H1 (cell line): Measurements from ENCODE around the gene RAB31. TPM values are rescaled to one million over a fixed set of nuclear protein-coding genes. Genes with fewer than 3 reads are reported as not detected.

Experiments
- CTCF ChIA-PET: fragments of 300-600 bp; sonication (Branson Sonifier 250); formaldehyde crosslinking; loops from one replicate; lab custom pipeline; 2021; ENCODE audit not compliant: partially characterized antibody; lab: Charles Lee
- POLR2A ChIA-PET: fragments of 300-600 bp; sonication (Branson Sonifier 250); formaldehyde crosslinking; loops from one replicate; lab custom pipeline; 2021; ENCODE audit warnings: inconsistent platforms; ENCODE audit not compliant: partially characterized antibody; lab: Charles Lee
- DNase-seq, 2 experiments: peaks; one replicate each; pipeline versions ENCODE4 v3.0.0 to v3.0.0-alpha.2; 2010 to 2022; ENCODE audit warnings: low spot score in 2 of 2, low read depth in 1 of 2, mixed read lengths in 1 of 2
- FAIRE-seq: peaks from 2 replicates; lab custom pipeline; 2011; peaks lifted over from hg19 to GRCh38; lab: Jason Lieb, UNC
- H2AFZ ChIP-seq: 2 replicates; pipeline ENCODE4 v1.8.1; 2012; ENCODE audit warnings: low read length, inconsistent platforms
- H2AK5ac ChIP-seq: 2 replicates; pipeline ENCODE4 v1.6.1; 2013; ENCODE audit warnings: low read depth, low read length
- H2BK120ac ChIP-seq: replicated peaks from 2 replicates; pipeline ENCODE3; 2013; ENCODE audit warnings: low read depth, low read length, inconsistent platforms
- H2BK12ac ChIP-seq: 2 replicates; pipeline ENCODE4 v1.6.1; 2013; ENCODE audit warnings: low read depth, low read length
- H2BK15ac ChIP-seq: 2 replicates; pipeline ENCODE4 v1.6.1; 2013; ENCODE audit warnings: low read length
- H2BK20ac ChIP-seq: 2 replicates; pipeline ENCODE4 v1.6.1; 2013; ENCODE audit warnings: low read length
- H2BK5ac ChIP-seq: 2 replicates; pipeline ENCODE4 v1.6.1; 2013; ENCODE audit warnings: low read depth, low read length
- H3K14ac ChIP-seq: 2 replicates; pipeline ENCODE4 v1.6.1; 2013; ENCODE audit warnings: inconsistent platforms; ENCODE audit not compliant: insufficient read length
- H3K18ac ChIP-seq: 2 replicates; pipeline ENCODE4 v1.6.1; 2013; ENCODE audit warnings: low read length; ENCODE audit errors: extremely low read depth
- H3K23ac ChIP-seq: 2 replicates; pipeline ENCODE4 v1.6.1; 2013; ENCODE audit warnings: inconsistent platforms; ENCODE audit not compliant: insufficient read length
- H3K23me2 ChIP-seq: 2 replicates; pipeline ENCODE4 v1.6.1; 2013; ENCODE audit warnings: low read depth, low read length
- H3K27ac ChIP-seq: 2 replicates; pipeline ENCODE4 v1.6.1; 2011; ENCODE audit warnings: low read depth, low read length, inconsistent platforms
- H3K27me3 ChIP-seq, 4 experiments: replicated peaks in 1 of 4; 1 replicate in 1 of 4; 2 replicates in 3 of 4; pipeline versions ENCODE4 v1.6.1 to v1.8.1; 2011 to 2013; ENCODE audit warnings: low read length in 3 of 4, mild to moderate bottlenecking in 3 of 4, inconsistent platforms in 2 of 4, mixed read lengths in 2 of 4, moderate library complexity in 1 of 4; ENCODE audit not compliant: control insufficient read depth in 3 of 4, insufficient read depth in 3 of 4; ENCODE audit errors: extremely low read depth in 1 of 4
- H3K36me3 ChIP-seq, 4 experiments: 2 replicates each; pipeline versions ENCODE4 v1.6.1 to v1.8.1; 2011 to 2013; ENCODE audit warnings: mild to moderate bottlenecking in 4 of 4, low read length in 3 of 4, moderate library complexity in 2 of 4, control low read depth in 1 of 4, inconsistent platforms in 1 of 4; ENCODE audit not compliant: insufficient read depth in 4 of 4, control insufficient read depth in 2 of 4
- H3K4ac ChIP-seq: replicated peaks from 2 replicates; pipeline ENCODE3; 2013; ENCODE audit warnings: low read length, low read depth, mixed read lengths, inconsistent platforms; ENCODE audit not compliant: insufficient read length
- H3K4me1 ChIP-seq, 4 experiments: replicated peaks in 1 of 4; 1 replicate in 1 of 4; 2 replicates in 3 of 4; pipeline versions ENCODE4 v1.6.1 to v1.8.1; 2011 to 2013; ENCODE audit warnings: low read length in 3 of 4, inconsistent platforms in 2 of 4, mixed read lengths in 1 of 4; ENCODE audit not compliant: insufficient read depth in 4 of 4, control insufficient read depth in 3 of 4
- H3K4me2 ChIP-seq, 2 experiments: 2 replicates each; pipeline versions ENCODE4 v1.6.1 to v1.8.1; 2011 to 2013; ENCODE audit warnings: low read depth in 2 of 2, low read length in 2 of 2, control low read depth in 1 of 2, inconsistent platforms in 1 of 2, mild to moderate bottlenecking in 1 of 2; ENCODE audit not compliant: insufficient read depth in 1 of 2
- H3K4me3 ChIP-seq, 4 experiments: fragments of 200-600, 300-600 bp in 1 of 4; sonication (generic), shearing (Covaris generic), sonication (Bioruptor Twin) in 1 of 4; 2 replicates each; pipeline versions ENCODE4 v1.5.1 to v1.8.1; 2011 to 2016; ENCODE audit warnings: low read length in 4 of 4, low read depth in 3 of 4, control low read depth in 2 of 4, inconsistent platforms in 2 of 4, mild to moderate bottlenecking in 2 of 4, mixed read lengths in 1 of 4, moderate library complexity in 1 of 4; ENCODE audit not compliant: insufficient read depth in 2 of 4; ENCODE audit errors: extremely low read depth in 1 of 4
- H3K56ac ChIP-seq: replicated peaks from 2 replicates; pipeline ENCODE3; 2013; ENCODE audit warnings: low read depth, mild to moderate bottlenecking, mixed read lengths, low read length, inconsistent platforms; ENCODE audit not compliant: insufficient read length
- H3K79me1 ChIP-seq: 2 replicates; pipeline ENCODE4 v1.6.1; 2013; ENCODE audit warnings: low read depth, low read length, control low read depth
- H3K79me2 ChIP-seq, 2 experiments: 2 replicates each; pipeline versions ENCODE4 v1.6.1 to v1.8.1; 2012 to 2013; ENCODE audit warnings: low read length in 2 of 2, mild to moderate bottlenecking in 2 of 2, inconsistent platforms in 1 of 2; ENCODE audit not compliant: insufficient read depth in 2 of 2, control insufficient read depth in 1 of 2
- H3K9ac ChIP-seq, 4 experiments: replicated peaks in 1 of 4; 1 replicate in 1 of 4; 2 replicates in 3 of 4; pipeline versions ENCODE4 v1.6.1 to v1.8.1; 2011 to 2013; ENCODE audit warnings: low read depth in 3 of 4, low read length in 3 of 4, control low read depth in 2 of 4, mild to moderate bottlenecking in 2 of 4, moderate library complexity in 2 of 4, inconsistent platforms in 1 of 4; ENCODE audit errors: extremely low read depth in 1 of 4
- H3K9me3 ChIP-seq, 2 experiments: 2 replicates each; pipeline versions ENCODE4 v1.6.1 to v1.8.1; 2012 to 2013; ENCODE audit warnings: mild to moderate bottlenecking in 2 of 2, moderate library complexity in 2 of 2, control low read depth in 1 of 2, inconsistent platforms in 1 of 2, low read depth in 1 of 2, low read length in 1 of 2, mixed read lengths in 1 of 2; ENCODE audit not compliant: insufficient read depth in 2 of 2
- H4K20me1 ChIP-seq, 2 experiments: replicated peaks in 1 of 2; 2 replicates each; pipeline versions ENCODE3 to v1.8.1; 2011 to 2013; ENCODE audit warnings: inconsistent platforms in 2 of 2, low read length in 2 of 2, mild to moderate bottlenecking in 1 of 2; ENCODE audit not compliant: insufficient read depth in 2 of 2, control insufficient read depth in 1 of 2
- H4K5ac ChIP-seq: 2 replicates; pipeline ENCODE4 v1.6.1; 2013; ENCODE audit warnings: low read length, low read depth, mixed read lengths, inconsistent platforms; ENCODE audit not compliant: insufficient read length
- H4K8ac ChIP-seq: 2 replicates; pipeline ENCODE4 v1.8.0; 2013; ENCODE audit warnings: mild to moderate bottlenecking, moderate library complexity, low read length, inconsistent platforms; ENCODE audit not compliant: insufficient read depth; ENCODE audit errors: extremely low read depth
- H4K91ac ChIP-seq: replicated peaks from 2 replicates; pipeline ENCODE3; 2013; ENCODE audit warnings: low read length, mixed read lengths, inconsistent platforms; ENCODE audit not compliant: insufficient read length
- BRCA1 ChIP-seq: IDR thresholded peaks from 2 replicates; pipeline ENCODE4 v1.6.1; 2012; ENCODE audit warnings: low read depth, low read length, improper control_type of control experiment
- CEBPB ChIP-seq: IDR thresholded peaks from 2 replicates; pipeline ENCODE4 v1.6.1; 2012; ENCODE audit warnings: low read depth, low read length
- CHD2 ChIP-seq: IDR thresholded peaks from 2 replicates; pipeline ENCODE4 v1.6.1; 2012; ENCODE audit warnings: low read length, improper control_type of control experiment
- CREB1 ChIP-seq: IDR thresholded peaks from 2 replicates; pipeline ENCODE4 v1.6.1; 2012; ENCODE audit warnings: inconsistent platforms
- FOSL1 ChIP-seq: IDR thresholded peaks from 2 replicates; pipeline ENCODE4 v1.6.1; 2011; ENCODE audit warnings: mild to moderate bottlenecking, low read depth, low read length, moderate library complexity; ENCODE audit not compliant: insufficient read depth
- KDM1A ChIP-seq: fragments of 200-600, 300-600 bp; sonication (generic); IDR thresholded peaks from 2 replicates; pipeline ENCODE4 v1.7.1; 2016; ENCODE audit warnings: mild to moderate bottlenecking, low read length, borderline replicate concordance
- PHF8 ChIP-seq: fragments of 200-600 bp; sonication (generic); conservative IDR thresholded peaks from 2 replicates; pipeline ENCODE4 v1.7.1; 2012; ENCODE audit warnings: low read depth, mild to moderate bottlenecking, inconsistent platforms, low read length, moderate library complexity
- RNF2 ChIP-seq: fragments of 200-900, 300-1000 bp; sonication (generic); IDR thresholded peaks from 2 replicates; pipeline ENCODE4 v1.7.1; 2016; ENCODE audit warnings: borderline replicate concordance, low read depth, mild to moderate bottlenecking, antibody characterized with exemption, low read length; ENCODE audit not compliant: poor library complexity, severe bottlenecking; ENCODE audit errors: missing control alignments
- SP1 ChIP-seq: IDR thresholded peaks from 2 replicates; pipeline ENCODE4 v1.6.1; 2011; ENCODE audit warnings: low read depth, low read length
- SP2 ChIP-seq: IDR thresholded peaks from 2 replicates; pipeline ENCODE4 v1.6.1; 2012; ENCODE audit warnings: mild to moderate bottlenecking, low read length, inconsistent platforms
- SUZ12 ChIP-seq: fragments of 200-600 bp; sonication (generic); IDR thresholded peaks from 2 replicates; pipeline ENCODE4 v1.6.1; 2012; ENCODE audit warnings: mild to moderate bottlenecking, inconsistent platforms, low read length, moderate library complexity, mixed read lengths
- USF2 ChIP-seq: IDR thresholded peaks from 2 replicates; pipeline ENCODE4 v1.6.1; 2011; ENCODE audit warnings: low read length, improper control_type of control experiment
- WGBS, 2 experiments: shearing (Covaris generic) in 1 of 2; methylation state at CpG; one replicate each; pipeline versions ENCODE4 v1.1.6 to v1.1.7; 2013 to 2015; ENCODE audit warnings: low lambda C conversion rate in 2 of 2, mixed read lengths in 2 of 2, inconsistent platforms in 1 of 2, low coverage in 1 of 2, missing lambda C conversion rate in 1 of 2; ENCODE audit not compliant: insufficient replicate concordance in 2 of 2, insufficient coverage in 1 of 2, insufficient read length in 1 of 2; ENCODE audit errors: extremely low coverage in 1 of 2, missing lambda C conversion rate in 1 of 2; 5-methylcytosine and 5-hydroxymethylcytosine counted together
- polyA plus RNA-seq, 7 experiments: library from polyadenylated mRNA; depleted of rRNA in 3 of 7; stranded (reverse) in 5 of 7; unstranded in 2 of 7; fragments of >200 nt in 5 of 7; fragments of 200-250 nt in 2 of 7; gene quantifications; 1 replicate in 5 of 7; 2 replicates in 1 of 7; 4 replicates in 1 of 7; pipeline versions ENCODE4 v1.2.1 to v1.2.3, GENCODE V29; 2011 to 2013; ENCODE audit warnings: missing spikeins in 2 of 7, mixed read lengths in 2 of 7
- total RNA-seq: library from RNA; stranded (reverse); fragmentation: NEBNext Ultra II Directional; extraction: Animal tissue kit (Norgen Biotek cat#: 25700); gene quantifications from 2 replicates; pipeline ENCODE4 v1.2.1, GENCODE V29; 2021

RAB31 gene
- total and polyA plus RNA-seq, 2 of the 8 experiments (the other 6 are each of a cell fraction or from before 2014, with no cell fraction given): 15.2 to 40.9 TPM

GRCh38 chr18:9738266-9738969, 30.3 kb downstream of the RAB31 start:
- no peak overlapping the region for H2BK120ac ChIP-seq
- ChIA-PET POLR2A (no interaction called here), CTCF (interaction anchor here (0.7 to 2.1 kb wide), 3 partner anchors 32 to 295 kb away, joined by 3 to 9 read pairs (median 3); no protein-coding TSS in a partner anchor)
- WGBS, 2 experiments: 80% methylated on average over 8 of the region's 8 CpGs; no CpG with 5 or more reads in 1 of the 2 experiments
- no peak overlapping the region for H3K18ac ChIP-seq
- H2BK12ac ChIP-seq: no peak overlapping the region; the same call in 1 of the 2 replicates
- no peak overlapping the region for H2AK5ac ChIP-seq
- no peak overlapping the region for H2AFZ ChIP-seq
- H3K79me2 ChIP-seq: no peaks in the 10 kb centered on the region; a peak in 1 of 4 replicates
- DNase-seq: no peak
- no peak for FAIRE-seq
- H3K9ac ChIP-seq: no peak overlapping the region
- H4K5ac ChIP-seq: no peak overlapping the region
- no peak overlapping the region for H3K4ac ChIP-seq
- no peak overlapping the region for H2BK5ac ChIP-seq
- H3K23me2 ChIP-seq: no peaks in the 10 kb centered on the region; the same call in 1 of the 2 replicates
- H3K56ac ChIP-seq: no peak overlapping the region
- H2BK15ac ChIP-seq: no peak overlapping the region
- no peak overlapping the region for H4K91ac ChIP-seq
- no peak overlapping the region for H4K8ac ChIP-seq
- H3K23ac ChIP-seq: no peak overlapping the region
- no peak overlapping the region for H3K4me2 ChIP-seq
- no peak overlapping the region for H3K27ac ChIP-seq
- H3K27me3 ChIP-seq: no peaks in the 10 kb centered on the region
- no peaks in the 10 kb centered on the region for H3K36me3 ChIP-seq
- no peak overlapping the region for H3K14ac ChIP-seq
- no peaks in the 10 kb centered on the region for H3K79me1 ChIP-seq
- no peak overlapping the region for H2BK20ac ChIP-seq
- H4K20me1 ChIP-seq: no peaks in the 10 kb centered on the region
- peaks cover 12 to 28% (median 17%) of the 10 kb centered on the region in 4 experiments for H3K4me1 ChIP-seq
- no peaks in the 10 kb centered on the region for H3K9me3 ChIP-seq
- H3K4me3 ChIP-seq: no peak overlapping the region
- TF ChIP-seq BRCA1 (no peak), SP2 (no peak), CHD2 (no peak), SP1 (no peak), FOSL1 (no peak), SUZ12 (no peak), RNF2 (no peak), PHF8 (no peak), KDM1A (no peak), CEBPB (no peak), CREB1 (no peak), USF2 (no peak)
